ENCODE results near the gene CUL7. TPM values are rescaled to one million over a fixed set of nuclear protein-coding genes. Genes with fewer than 3 reads are reported as not detected.

Gene CUL7
- total RNA-seq, 1 donor, result 54.8 TPM

- H3K4me3 ChIP-seq (ENCODE audit: low read depth, low read length), result peak overlapping the region; percentile 41
- DNase-seq (ENCODE audit: low read depth), result peak; percentile 92
- no peak for TF ChIP-seq CTCF (IDR thresholded peaks at IDR 0.05; ENCODE audit: insufficient read depth, low read depth, low read length)
Measured at GRCh38 chr6:43093436-43094289, 40.0 kb upstream of the CUL7 start.

- TF ChIP-seq CTCF (IDR thresholded peaks at IDR 0.05; ENCODE audit: insufficient read depth, low read depth, low read length), result no peak
Measured at GRCh38 chr6:43092635-43093034, 39.0 kb upstream of the CUL7 start.

GRCh38 chr6:43091436-43091991 is 37.9 kb upstream of the CUL7 start:
- no peak for DNase-seq (ENCODE audit: low read depth)
- TF ChIP-seq CTCF (IDR thresholded peaks at IDR 0.05; ENCODE audit: insufficient read depth, low read depth, low read length), result no peak

More at GRCh38 chr6:43092635-43093034, 39.0 kb upstream of the CUL7 start:
- no peak overlapping the region for H3K4me3 ChIP-seq (ENCODE audit: low read depth, low read length)
- no peak for DNase-seq (ENCODE audit: low read depth)

GRCh38 chr6:43091020-43091419 is 37.4 kb upstream of the CUL7 start:
- DNase-seq (ENCODE audit: low read depth), result no peak
- H3K4me3 ChIP-seq (ENCODE audit: low read depth, low read length), result no peak overlapping the region
- no peak for TF ChIP-seq CTCF (IDR thresholded peaks at IDR 0.05; ENCODE audit: insufficient read depth, low read depth, low read length)

More at GRCh38 chr6:43091436-43091991, 37.9 kb upstream of the CUL7 start:
- H3K4me3 ChIP-seq (ENCODE audit: low read depth, low read length), result no peak overlapping the region

GRCh38 chr6:43090559-43090956 is 36.9 kb upstream of the CUL7 start:
- H3K4me3 ChIP-seq (ENCODE audit: low read depth, low read length), result no peak overlapping the region
- no peak for TF ChIP-seq CTCF (IDR thresholded peaks at IDR 0.05; ENCODE audit: insufficient read depth, low read depth, low read length)
- DNase-seq (ENCODE audit: low read depth), result peak; percentile 54

GRCh38 chr6:43089874-43090558 is 36.4 kb upstream of the CUL7 start:
- no peak for TF ChIP-seq CTCF (IDR thresholded peaks at IDR 0.05; ENCODE audit: insufficient read depth, low read depth, low read length)
- DNase-seq (ENCODE audit: low read depth), result no peak
- no peak overlapping the region for H3K4me3 ChIP-seq (ENCODE audit: low read depth, low read length)
